Measurements from ENCODE around the gene VSIG4. TPM values are rescaled to one million over a fixed set of nuclear protein-coding genes. Genes with fewer than 3 reads are reported as not detected.

VSIG4 gene
- total RNA-seq, 3 donors from 2014 or later, result 7.3 to 80.5 (median 79.9) TPM

DNA sequence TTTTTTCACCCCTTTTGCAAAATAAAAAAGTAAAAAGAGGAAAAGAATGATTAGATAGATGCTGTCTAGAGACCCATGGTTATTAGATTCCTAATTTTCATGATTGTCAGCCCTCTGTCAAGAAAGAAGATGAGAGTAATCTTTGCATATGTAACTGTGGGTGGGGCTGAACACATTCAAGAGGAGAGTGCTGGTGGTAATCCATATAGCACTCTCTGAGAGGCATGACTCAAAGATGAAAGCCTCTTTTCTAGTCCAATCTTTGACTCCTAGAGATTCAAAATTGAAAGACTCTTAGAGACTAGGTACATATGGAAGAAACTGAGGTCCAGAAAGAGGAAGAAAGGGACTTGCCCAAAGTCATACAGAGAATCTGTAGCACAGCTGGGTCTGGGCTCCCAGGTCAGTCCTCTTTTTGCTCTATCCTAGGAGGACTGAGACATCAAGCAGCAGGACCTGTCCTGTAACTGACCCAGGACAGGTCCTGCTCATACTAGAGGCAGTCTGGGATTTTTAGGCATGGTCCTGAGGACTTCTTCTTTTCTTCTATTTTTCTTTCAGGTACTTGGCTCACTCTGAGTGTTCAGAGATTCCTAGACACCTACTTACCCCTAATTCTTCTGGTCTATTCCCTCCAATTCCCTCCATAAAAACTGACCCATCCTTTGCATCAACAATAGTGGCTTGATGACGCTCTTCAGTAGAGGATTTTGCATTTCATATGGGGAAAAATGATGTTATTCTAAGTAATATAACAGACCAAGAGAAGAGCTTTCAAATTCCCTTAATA is 23.8 kb downstream of the VSIG4 start:
- Histone ChIP-seq H3K4me3 (no peak overlapping the region), H3K36me3 (ENCODE audit: low read depth) (no peaks in the 10 kb centered on the region), H3K4me1 (ENCODE audit: low read depth) (no peaks in the 10 kb centered on the region), H3K9me3 (no peaks in the 10 kb centered on the region)
- TF ChIP-seq, protein P1, sequence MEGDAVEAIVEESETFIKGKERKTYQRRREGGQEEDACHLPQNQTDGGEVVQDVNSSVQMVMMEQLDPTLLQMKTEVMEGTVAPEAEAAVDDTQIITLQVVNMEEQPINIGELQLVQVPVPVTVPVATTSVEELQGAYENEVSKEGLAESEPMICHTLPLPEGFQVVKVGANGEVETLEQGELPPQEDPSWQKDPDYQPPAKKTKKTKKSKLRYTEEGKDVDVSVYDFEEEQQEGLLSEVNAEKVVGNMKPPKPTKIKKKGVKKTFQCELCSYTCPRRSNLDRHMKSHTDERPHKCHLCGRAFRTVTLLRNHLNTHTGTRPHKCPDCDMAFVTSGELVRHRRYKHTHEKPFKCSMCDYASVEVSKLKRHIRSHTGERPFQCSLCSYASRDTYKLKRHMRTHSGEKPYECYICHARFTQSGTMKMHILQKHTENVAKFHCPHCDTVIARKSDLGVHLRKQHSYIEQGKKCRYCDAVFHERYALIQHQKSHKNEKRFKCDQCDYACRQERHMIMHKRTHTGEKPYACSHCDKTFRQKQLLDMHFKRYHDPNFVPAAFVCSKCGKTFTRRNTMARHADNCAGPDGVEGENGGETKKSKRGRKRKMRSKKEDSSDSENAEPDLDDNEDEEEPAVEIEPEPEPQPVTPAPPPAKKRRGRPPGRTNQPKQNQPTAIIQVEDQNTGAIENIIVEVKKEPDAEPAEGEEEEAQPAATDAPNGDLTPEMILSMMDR (IDR thresholded peaks at IDR 0.05), result no peak
- DNase-seq, result no peak
- intact Hi-C loops (cut with DNase I, micrococcal nuclease), result no loop called here
- ATAC-seq, result no peak

DNA sequence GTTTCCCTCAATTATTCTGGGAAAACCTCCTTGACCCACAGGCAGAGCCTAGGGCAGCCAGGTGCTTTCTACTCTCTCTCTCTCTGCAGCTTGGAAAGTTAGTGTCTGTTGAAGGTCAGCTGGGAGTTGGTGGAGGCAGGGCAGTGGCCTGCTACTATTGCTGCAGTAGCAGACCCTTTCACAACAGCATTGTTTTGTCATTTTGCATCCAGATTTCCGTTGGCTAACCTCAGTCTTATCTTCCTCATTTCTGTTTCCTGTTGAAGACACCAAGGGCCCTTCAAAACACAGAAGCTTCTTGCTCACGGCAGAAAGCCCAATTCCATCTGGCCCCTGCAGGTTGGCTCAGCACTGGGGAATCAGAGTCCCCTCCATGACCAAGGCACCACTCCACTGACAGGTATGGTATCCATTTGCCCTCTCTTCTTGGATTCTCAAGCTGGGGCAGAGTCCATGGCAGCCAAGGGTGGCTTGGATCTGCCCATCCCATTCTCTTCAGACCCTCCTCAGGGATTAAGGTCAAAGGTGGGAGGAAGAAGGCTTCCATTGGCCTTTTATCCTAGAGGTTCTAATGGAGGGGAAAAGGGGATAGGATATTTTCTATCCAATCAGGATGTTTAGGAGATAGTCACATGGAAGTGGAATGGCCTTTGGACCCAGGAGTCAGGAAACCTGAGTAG is 24.6 kb downstream of the VSIG4 start:
- Histone ChIP-seq H3K4me3 (no peak overlapping the region), H3K4me1 (ENCODE audit: low read depth) (no peaks in the 10 kb centered on the region), H3K36me3 (ENCODE audit: low read depth) (no peaks in the 10 kb centered on the region), H3K9me3 (no peaks in the 10 kb centered on the region)
- ATAC-seq (peak; percentile 32), DNase-seq (peak in 2 of 3 donors; percentile 17 to 51)
- TF ChIP-seq, protein P1 (IDR thresholded peaks at IDR 0.05), result no peak
- intact Hi-C loops (cut with DNase I, micrococcal nuclease), result no loop called here

DNA sequence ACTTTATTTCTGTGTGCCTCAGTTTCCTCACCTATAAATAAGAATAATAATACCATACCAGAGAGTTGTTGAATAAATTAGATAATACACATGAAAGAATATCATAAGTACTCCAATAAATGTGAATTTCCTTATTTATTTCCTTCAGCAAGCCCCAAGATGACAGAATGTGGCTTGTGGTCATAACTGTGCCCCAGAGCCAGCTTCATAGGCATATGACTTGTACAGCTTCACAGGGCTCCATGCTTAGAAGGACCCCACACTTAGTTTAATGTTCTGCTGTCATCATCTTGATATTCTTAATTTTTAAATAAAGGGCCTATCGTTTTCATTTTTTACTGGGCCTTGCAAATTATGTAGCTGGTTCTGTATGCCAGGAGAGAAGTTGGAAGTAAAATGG is 25.3 kb downstream of the VSIG4 start:
- no peaks in the 10 kb centered on the region for H3K4me1 ChIP-seq (ENCODE audit: low read depth)
- TF ChIP-seq, protein P1 (IDR thresholded peaks at IDR 0.05), result no peak
- no peaks in the 10 kb centered on the region for H3K36me3 ChIP-seq (ENCODE audit: low read depth)
- no peak for DNase-seq
- H3K9me3 ChIP-seq, result no peaks in the 10 kb centered on the region
- intact Hi-C loops (cut with DNase I, micrococcal nuclease), result no loop called here
- no peak for ATAC-seq
- H3K4me3 ChIP-seq, result no peak overlapping the region

DNA sequence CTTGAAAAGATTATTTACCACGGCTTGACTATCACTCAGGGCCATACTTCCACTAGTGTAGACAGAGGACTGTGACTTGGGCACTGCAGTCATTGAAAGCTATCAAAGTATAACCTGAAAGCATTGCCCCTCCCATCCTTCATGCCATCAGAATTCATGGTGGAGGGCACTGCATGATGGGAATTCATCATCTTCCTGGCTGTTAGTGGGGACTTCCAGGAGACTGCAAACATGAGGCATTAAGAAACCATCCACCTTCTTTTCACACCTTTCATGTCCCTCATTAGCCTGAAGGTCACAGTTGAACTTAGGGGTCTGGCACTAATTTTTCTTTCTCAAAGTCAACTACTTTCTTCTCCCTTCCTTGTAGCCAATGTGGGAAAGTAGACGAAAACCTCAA is 25.8 kb downstream of the VSIG4 start:
- TF ChIP-seq, protein P1 (IDR thresholded peaks at IDR 0.05), result no peak
- ATAC-seq (no peak), DNase-seq (no peak)
- Histone ChIP-seq H3K4me1 (ENCODE audit: low read depth) (no peaks in the 10 kb centered on the region), H3K9me3 (no peaks in the 10 kb centered on the region), H3K36me3 (ENCODE audit: low read depth) (no peaks in the 10 kb centered on the region), H3K4me3 (no peak overlapping the region)
- intact Hi-C loops (cut with DNase I, micrococcal nuclease), result no loop called here

DNA sequence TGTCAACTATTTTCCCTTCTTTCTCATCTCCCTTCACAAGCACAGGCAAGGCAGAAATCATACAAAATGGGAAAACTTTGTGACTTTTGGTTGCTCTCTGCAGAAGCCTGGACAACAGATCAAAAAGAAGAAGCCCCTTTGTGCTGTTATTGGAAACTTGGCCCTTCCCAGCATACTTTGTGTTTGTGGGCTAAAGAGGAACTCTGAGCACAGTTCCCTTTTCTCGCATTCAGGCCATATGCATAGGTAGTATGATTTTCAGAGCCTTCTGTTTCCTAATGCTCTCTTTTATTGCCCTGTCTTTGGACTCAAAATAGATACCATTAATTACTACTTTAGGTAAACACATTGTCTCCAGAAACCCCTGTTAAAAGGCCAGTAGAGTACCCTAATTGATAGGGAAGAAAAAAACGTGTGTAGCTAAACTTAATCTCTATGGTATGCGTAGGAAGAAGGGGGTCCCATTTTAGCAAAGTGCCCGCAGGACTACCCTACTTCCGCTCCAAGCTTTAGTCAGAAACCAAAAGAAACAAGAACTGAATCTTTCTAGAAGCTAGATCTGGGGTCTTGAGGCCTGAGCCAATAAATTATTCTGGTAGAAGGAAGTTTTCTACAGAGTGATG is 26.6 kb downstream of the VSIG4 start:
- no peaks in the 10 kb centered on the region for H3K4me1 ChIP-seq (ENCODE audit: low read depth)
- H3K9me3 ChIP-seq, result no peaks in the 10 kb centered on the region
- intact Hi-C loops (cut with DNase I, micrococcal nuclease), result no loop called here
- no peaks in the 10 kb centered on the region for H3K36me3 ChIP-seq (ENCODE audit: low read depth)
- H3K4me3 ChIP-seq, result no peak overlapping the region
- DNase-seq (no peak), ATAC-seq (peak; percentile 33)
- TF ChIP-seq, protein P1 (IDR thresholded peaks at IDR 0.05), result no peak

Data from mucosa of descending colon (tissue), 3 donors.